Thoracic aorta (tissue), 2 donors: ENCODE measurements around the gene SEH1L. TPM values are rescaled to one million over a fixed set of nuclear protein-coding genes. Genes with fewer than 3 reads are reported as not detected.

Experiments
- ATAC-seq: fragments of 150-250 bp; one replicate; pipeline ENCODE4 v1.8.0; 2017; ENCODE audit warnings: low read depth; ENCODE audit not compliant: insufficient number of reproducible peaks, low FRiP score
- DNase-seq: peaks from one replicate; pipeline ENCODE4 v3.0.0-alpha.2; 2020; ENCODE audit warnings: low spot score
- H3K27ac ChIP-seq, 2 donors: fragments of 200-600 bp; sonication (generic); 1 replicate in 1 of 2; 2 replicates in 1 of 2; pipeline ENCODE4 v1.5.1; 2016; ENCODE audit warnings: mild to moderate bottlenecking in 2 of 2, moderate library complexity in 2 of 2
- H3K27me3 ChIP-seq: fragments of 200-600 bp; sonication (generic); replicated peaks from 2 replicates; pipeline ENCODE4 v1.6.0; 2016; ENCODE audit warnings: mild to moderate bottlenecking; ENCODE audit not compliant: insufficient read depth
- H3K36me3 ChIP-seq: fragments of 200-600 bp; sonication (generic); one replicate; pipeline ENCODE4 v1.5.1; 2016
- H3K4me1 ChIP-seq, 2 donors: fragments of 200-600 bp; sonication (generic); 1 replicate in 1 of 2; 2 replicates in 1 of 2; pipeline versions ENCODE4 v1.5.1 to v1.6.0; 2016; ENCODE audit warnings: low read depth in 2 of 2, mild to moderate bottlenecking in 1 of 2; ENCODE audit not compliant: control insufficient read depth in 1 of 2
- H3K4me3 ChIP-seq: fragments of 200-600 bp; sonication (generic); 2 replicates; pipeline ENCODE4 v1.5.1; 2016; ENCODE audit warnings: mild to moderate bottlenecking
- H3K9me3 ChIP-seq: fragments of 200-600 bp; sonication (generic); 2 replicates; pipeline ENCODE4 v1.5.1; 2016
- CTCF ChIP-seq: fragments of 200-600 bp; sonication (generic); IDR thresholded peaks from one replicate; pipeline ENCODE4 v1.5.1; 2019; ENCODE audit warnings: antibody characterized with exemption
- total RNA-seq, 2 donors: library from RNA; depleted of rRNA; stranded (reverse); fragments of >200 nt; gene quantifications; one replicate each; pipeline versions ENCODE4 v1.1.0 to v1.2.3, GENCODE V29; 2016

SEH1L gene
- total RNA-seq, 2 donors from 2014 or later = 26.7 to 61.1 TPM

GRCh38 chr18:13007248-13007560 lies 59.4 kb downstream of the SEH1L start:
- ATAC-seq = no peak
- H3K36me3 ChIP-seq = peaks cover 12% of the 10 kb centered on the region

GRCh38 chr18:13011719-13012118 lies 63.9 kb downstream of the SEH1L start:
- Histone ChIP-seq H3K4me3 (no peak overlapping the region), H3K27ac (no peak overlapping the region), H3K9me3 (no peaks in the 10 kb centered on the region), H3K27me3 (no peaks in the 10 kb centered on the region), H3K36me3 (peaks cover 33% of the 10 kb centered on the region), H3K4me1 (no peaks in the 10 kb centered on the region)
- no peak for TF ChIP-seq CTCF
- no peak for ATAC-seq
- no peak for DNase-seq

More at GRCh38 chr18:13007248-13007560, 59.4 kb downstream of the SEH1L start:
- no peak overlapping the region for H3K27ac ChIP-seq
- H3K4me3 ChIP-seq = no peak overlapping the region
- H3K4me1 ChIP-seq = no peaks in the 10 kb centered on the region
- TF ChIP-seq CTCF = no peak
- DNase-seq = no peak
- H3K27me3 ChIP-seq = no peaks in the 10 kb centered on the region
- no peaks in the 10 kb centered on the region for H3K9me3 ChIP-seq

GRCh38 chr18:13014232-13014631 lies 66.4 kb downstream of the SEH1L start:
- peaks cover 37% of the 10 kb centered on the region for H3K36me3 ChIP-seq
- ATAC-seq = no peak

GRCh38 chr18:13014818-13015217 lies 67.0 kb downstream of the SEH1L start:
- H3K36me3 ChIP-seq = peaks cover 35% of the 10 kb centered on the region
- DNase-seq (no peak), ATAC-seq (no peak)
- TF ChIP-seq CTCF = no peak
- no peaks in the 10 kb centered on the region for H3K27me3 ChIP-seq
- no peak overlapping the region for H3K4me3 ChIP-seq
- no peaks in the 10 kb centered on the region for H3K9me3 ChIP-seq
- no peaks in the 10 kb centered on the region for H3K4me1 ChIP-seq
- no peak overlapping the region for H3K27ac ChIP-seq

More at GRCh38 chr18:13014232-13014631, 66.4 kb downstream of the SEH1L start:
- Histone ChIP-seq H3K4me3 (no peak overlapping the region), H3K27me3 (no peaks in the 10 kb centered on the region), H3K27ac (no peak overlapping the region), H3K4me1 (no peaks in the 10 kb centered on the region), H3K9me3 (no peaks in the 10 kb centered on the region)
- TF ChIP-seq CTCF = no peak
- no peak for DNase-seq

- ATAC-seq (no peak), DNase-seq (no peak)
- no peaks in the 10 kb centered on the region for H3K9me3 ChIP-seq
- peaks cover 35% of the 10 kb centered on the region for H3K36me3 ChIP-seq
- H3K27me3 ChIP-seq = no peaks in the 10 kb centered on the region
- no peak overlapping the region for H3K27ac ChIP-seq
- no peak for TF ChIP-seq CTCF
- H3K4me3 ChIP-seq = no peak overlapping the region
- H3K4me1 ChIP-seq = no peaks in the 10 kb centered on the region
These were observed 69.5 kb downstream of the SEH1L start for GRCh38 chr18:13017247-13017875.
